GM12873 (cell line): ENCODE measurements around the gene AIM2.

ENCODE experiments used
- TF ChIP-seq, protein P1 (sequence below): IDR thresholded peaks from 2 replicates; pipeline ENCODE4 v1.5.1; 2012; ENCODE audit warnings: low read depth, mild to moderate bottlenecking, moderate library complexity, low read length, control low read depth; ENCODE audit not compliant: insufficient read depth; ENCODE audit errors: missing control alignments

The AIM2 gene

GRCh38 chr1:159088050-159088449 lies 11.5 kb upstream of the AIM2 start:
- TF ChIP-seq, protein P1, sequence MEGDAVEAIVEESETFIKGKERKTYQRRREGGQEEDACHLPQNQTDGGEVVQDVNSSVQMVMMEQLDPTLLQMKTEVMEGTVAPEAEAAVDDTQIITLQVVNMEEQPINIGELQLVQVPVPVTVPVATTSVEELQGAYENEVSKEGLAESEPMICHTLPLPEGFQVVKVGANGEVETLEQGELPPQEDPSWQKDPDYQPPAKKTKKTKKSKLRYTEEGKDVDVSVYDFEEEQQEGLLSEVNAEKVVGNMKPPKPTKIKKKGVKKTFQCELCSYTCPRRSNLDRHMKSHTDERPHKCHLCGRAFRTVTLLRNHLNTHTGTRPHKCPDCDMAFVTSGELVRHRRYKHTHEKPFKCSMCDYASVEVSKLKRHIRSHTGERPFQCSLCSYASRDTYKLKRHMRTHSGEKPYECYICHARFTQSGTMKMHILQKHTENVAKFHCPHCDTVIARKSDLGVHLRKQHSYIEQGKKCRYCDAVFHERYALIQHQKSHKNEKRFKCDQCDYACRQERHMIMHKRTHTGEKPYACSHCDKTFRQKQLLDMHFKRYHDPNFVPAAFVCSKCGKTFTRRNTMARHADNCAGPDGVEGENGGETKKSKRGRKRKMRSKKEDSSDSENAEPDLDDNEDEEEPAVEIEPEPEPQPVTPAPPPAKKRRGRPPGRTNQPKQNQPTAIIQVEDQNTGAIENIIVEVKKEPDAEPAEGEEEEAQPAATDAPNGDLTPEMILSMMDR: no peak

GRCh38 chr1:159084867-159085266 lies 8.3 kb upstream of the AIM2 start:
- TF ChIP-seq, protein P1: no peak

GRCh38 chr1:159084152-159084551 lies 7.6 kb upstream of the AIM2 start:
- TF ChIP-seq, protein P1: no peak

DNA sequence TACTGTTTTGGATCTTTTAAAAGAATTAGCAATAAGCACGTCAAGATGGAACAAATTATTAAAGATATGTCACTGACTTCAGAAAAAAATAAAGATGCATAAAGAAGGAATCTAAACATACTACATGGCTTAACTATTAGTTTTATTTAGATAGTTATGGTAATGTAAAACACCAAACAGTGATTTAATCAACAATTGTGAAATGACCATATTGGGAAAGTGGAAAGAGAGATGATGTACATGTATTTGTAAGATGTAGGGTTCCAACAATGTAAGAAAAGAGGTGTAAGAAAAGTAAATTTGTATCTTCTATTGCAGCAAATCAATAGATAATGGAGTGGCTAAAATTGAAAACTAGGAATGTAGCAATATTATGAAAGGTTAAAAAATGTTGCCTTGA lies 6.4 kb upstream of the AIM2 start:
- TF ChIP-seq, protein P1: no peak

DNA sequence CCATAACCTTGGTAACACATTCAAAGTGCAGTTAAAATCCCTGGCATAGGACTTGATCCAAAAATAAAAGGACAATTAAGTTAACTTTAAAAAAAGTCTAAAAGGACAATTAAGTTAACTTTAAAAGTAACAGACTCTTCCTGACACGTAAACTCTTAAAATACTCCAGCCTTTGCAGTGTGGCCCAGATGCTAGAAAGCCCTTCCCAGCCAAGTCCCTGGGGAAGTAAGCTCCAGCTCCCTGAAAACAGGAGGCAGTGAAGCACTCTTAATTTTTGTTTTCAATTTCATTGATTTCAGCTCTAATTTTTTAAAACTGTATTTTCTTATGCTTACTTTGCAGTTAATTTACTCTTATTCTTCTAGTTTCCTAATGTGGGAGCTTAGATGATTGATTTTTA lies 5.1 kb upstream of the AIM2 start:
- TF ChIP-seq, protein P1: no peak

GRCh38 chr1:159079525-159079924 lies 3.0 kb upstream of the AIM2 start:
- TF ChIP-seq, protein P1: no peak

GRCh38 chr1:159077120-159077961 lies 775 bp upstream of the AIM2 start:
- TF ChIP-seq, protein P1: no peak
